Measurements from ENCODE around the gene PCCA. TPM values are rescaled to one million over a fixed set of nuclear protein-coding genes. Genes with fewer than 3 reads are reported as not detected.

PCCA gene
- total and polyA plus RNA-seq, 2 donors (not counting 3 experiments of a cell fraction or from before 2014, with no cell fraction given), result 5.7 to 20.2 TPM

DNA sequence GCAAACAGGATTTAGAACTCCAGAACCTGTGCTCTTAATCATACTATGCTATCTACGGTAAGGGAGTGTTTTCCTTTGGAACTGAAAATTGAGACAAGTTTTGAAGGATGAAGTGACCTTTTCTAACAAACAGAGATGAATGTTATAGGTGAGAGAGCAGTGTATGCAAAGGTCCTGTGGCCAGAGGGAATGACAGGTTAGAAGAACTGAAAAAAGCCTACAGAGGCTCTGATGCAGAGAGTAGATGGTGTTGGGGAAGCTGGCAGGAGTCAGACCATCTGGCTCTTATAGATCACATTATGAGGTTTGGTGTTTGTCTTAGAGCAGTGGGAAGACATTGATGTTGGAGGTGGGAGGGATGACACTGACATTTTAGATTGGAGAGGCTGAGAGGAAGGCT is 2.0 kb downstream of the PCCA start:
- Histone ChIP-seq H3K4me3 (replicated peaks in 1 of 3; ENCODE audit: insufficient read depth in 1 of 3, low read depth in 1 of 3, low read length in 3 of 3) (no peak overlapping the region), H2AFZ (ENCODE audit: low read depth, low read length) (no peak overlapping the region), H4K20me1 (replicated peaks; ENCODE audit: control insufficient read depth, extremely low read depth, insufficient read depth, low read length) (no peaks in the 10 kb centered on the region), H3K27ac (ENCODE audit: insufficient read depth, low read depth, low read length) (no peak overlapping the region), H3K9me1 (replicated peaks; ENCODE audit: control insufficient read depth, extremely low read depth, insufficient read depth, low read length) (no peaks in the 10 kb centered on the region), H3K4me2 (ENCODE audit: insufficient read depth, low read length) (no peak overlapping the region), H3K27me3 (ENCODE audit: control insufficient read depth in 2 of 2, insufficient read depth in 2 of 2, low read length in 2 of 2) (no peaks in the 10 kb centered on the region), H3K36me3 (ENCODE audit: control insufficient read depth in 2 of 2, extremely low read depth in 1 of 2, insufficient read depth in 2 of 2, low read length in 2 of 2) (no peaks in the 10 kb centered on the region), H3K79me2 (ENCODE audit: control insufficient read depth, insufficient read depth, low read length) (peaks cover 18% of the 10 kb centered on the region), H3K9me3 (replicated peaks; ENCODE audit: control insufficient read depth, insufficient read depth, low read length) (no peaks in the 10 kb centered on the region), H3K9ac (replicated peaks; ENCODE audit: extremely low read depth, insufficient read depth, low read length) (no peak overlapping the region), H3K4me1 (ENCODE audit: control insufficient read depth, extremely low read depth, insufficient read depth, low read length) (peaks cover 8% of the 10 kb centered on the region)
- intact Hi-C loops (cut with micrococcal nuclease) (no loop called here), dilution Hi-C loops (cut with MboI; ENCODE audit: extremely low pct_ligation_motif_present, low sequenced_read_pairs) (no loop called here)
- ChIA-PET POLR2A (no interaction called here), CTCF (interaction anchor here (0.7 kb wide), 1 partner anchor 145 kb away, joined by 3 read pairs; no protein-coding TSS in a partner anchor)
- DNase-seq (ENCODE audit: low read depth, low spot score) (no peak), FAIRE-seq (no peak)
- no peak for TF ChIP-seq JUN (IDR thresholded peaks at IDR 0.05; ENCODE audit: borderline replicate concordance, insufficient read depth, insufficient read length, low read depth)
- TF ChIP-seq, protein P1, sequence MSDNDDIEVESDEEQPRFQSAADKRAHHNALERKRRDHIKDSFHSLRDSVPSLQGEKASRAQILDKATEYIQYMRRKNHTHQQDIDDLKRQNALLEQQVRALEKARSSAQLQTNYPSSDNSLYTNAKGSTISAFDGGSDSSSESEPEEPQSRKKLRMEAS (IDR thresholded peaks at IDR 0.05; ENCODE audit: insufficient read depth, insufficient read length), result no peak
- no peak for TF ChIP-seq GATA2 (IDR thresholded peaks at IDR 0.05; ENCODE audit: insufficient read depth, insufficient read length, low read depth, low read length)
- no peak for TF ChIP-seq EZH2 (IDR thresholded peaks at IDR 0.05; ENCODE audit: borderline replicate concordance, low read depth, low read length, severe bottlenecking)
- TF ChIP-seq, protein P2, sequence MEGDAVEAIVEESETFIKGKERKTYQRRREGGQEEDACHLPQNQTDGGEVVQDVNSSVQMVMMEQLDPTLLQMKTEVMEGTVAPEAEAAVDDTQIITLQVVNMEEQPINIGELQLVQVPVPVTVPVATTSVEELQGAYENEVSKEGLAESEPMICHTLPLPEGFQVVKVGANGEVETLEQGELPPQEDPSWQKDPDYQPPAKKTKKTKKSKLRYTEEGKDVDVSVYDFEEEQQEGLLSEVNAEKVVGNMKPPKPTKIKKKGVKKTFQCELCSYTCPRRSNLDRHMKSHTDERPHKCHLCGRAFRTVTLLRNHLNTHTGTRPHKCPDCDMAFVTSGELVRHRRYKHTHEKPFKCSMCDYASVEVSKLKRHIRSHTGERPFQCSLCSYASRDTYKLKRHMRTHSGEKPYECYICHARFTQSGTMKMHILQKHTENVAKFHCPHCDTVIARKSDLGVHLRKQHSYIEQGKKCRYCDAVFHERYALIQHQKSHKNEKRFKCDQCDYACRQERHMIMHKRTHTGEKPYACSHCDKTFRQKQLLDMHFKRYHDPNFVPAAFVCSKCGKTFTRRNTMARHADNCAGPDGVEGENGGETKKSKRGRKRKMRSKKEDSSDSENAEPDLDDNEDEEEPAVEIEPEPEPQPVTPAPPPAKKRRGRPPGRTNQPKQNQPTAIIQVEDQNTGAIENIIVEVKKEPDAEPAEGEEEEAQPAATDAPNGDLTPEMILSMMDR (IDR thresholded peaks at IDR 0.05; ENCODE audit: extremely low read depth in 1 of 2, insufficient read depth in 1 of 2, low read depth in 1 of 2, low read length in 2 of 2), result no peak
- no peak for TF ChIP-seq POLR2AphosphoS5 (IDR thresholded peaks at IDR 0.05; ENCODE audit: insufficient read depth, low read depth, low read length)
- TF ChIP-seq MYC (IDR thresholded peaks at IDR 0.05; ENCODE audit: low read depth, low read length), result no peak
- TF ChIP-seq POLR2A (IDR thresholded peaks at IDR 0.05; ENCODE audit: low read depth, low read length), result no peak
- no peak for TF ChIP-seq FOS (IDR thresholded peaks at IDR 0.05; ENCODE audit: borderline replicate concordance, insufficient read depth, low read length)
- BruUV-seq (replicated peaks), result no TSS peak
